Measurements from ENCODE around the gene PLA1A.

GRCh38 chr3:119672776-119673175 lies 75.1 kb downstream of the PLA1A start:
- no peak for TF ChIP-seq POLR2A (IDR thresholded peaks at IDR 0.05; ENCODE audit: low read length)
- no peak for TF ChIP-seq GATA1 (IDR thresholded peaks at IDR 0.05; ENCODE audit: low read depth, low read length)

Data from erythroblast (primary cell).